ENCODE results near the gene CDHR2.

CDHR2 gene

GRCh38 chr5:176577312-176578176 lies 28.4 kb downstream of the CDHR2 start:
- Histone ChIP-seq H3K36me3 (ENCODE audit: control insufficient read depth in 2 of 2, insufficient read depth in 1 of 2, low read length in 2 of 2) (no peaks in the 10 kb centered on the region), H3K4me3 (ENCODE audit: low read depth, low read length) (no peak overlapping the region), H3K27ac (ENCODE audit: extremely low read depth, low read depth, low read length) (no peak overlapping the region), H3K9me3 (ENCODE audit: control insufficient read depth, insufficient read depth, low read depth, low read length) (no peaks in the 10 kb centered on the region), H3K4me1 (ENCODE audit: control insufficient read depth, insufficient read depth, low read length) (no peaks in the 10 kb centered on the region)
- TF ChIP-seq IKZF3 (tag by site-specific recombination; IDR thresholded peaks at IDR 0.05) (no peak), ZNF16 (tag by site-specific recombination; IDR thresholded peaks at IDR 0.05; ENCODE audit: low read depth) (no peak), ZNF157 (tag by site-specific recombination; IDR thresholded peaks at IDR 0.05) (no peak), GLIS1 (tag by site-specific recombination; IDR thresholded peaks at IDR 0.05) (no peak), ZNF585B (tag by site-specific recombination; IDR thresholded peaks at IDR 0.05) (no peak), ZNF266 (tag by site-specific recombination; IDR thresholded peaks at IDR 0.05; ENCODE audit: low read depth) (no peak), WT1 (tag by site-specific recombination; IDR thresholded peaks at IDR 0.05) (no peak), BCL11A (tag by site-specific recombination; IDR thresholded peaks at IDR 0.05; ENCODE audit: low read depth) (no peak), KLF17 (tag by site-specific recombination; IDR thresholded peaks at IDR 0.05) (no peak), ZNF184 (tag by site-specific recombination; IDR thresholded peaks at IDR 0.05) (no peak), ZBTB20 (tag by site-specific recombination; IDR thresholded peaks at IDR 0.05) (no peak), MEIS1 (CRISPR knock-in tag; IDR thresholded peaks at IDR 0.05; ENCODE audit: borderline replicate concordance) (no peak), SP2 (tag by site-specific recombination; IDR thresholded peaks at IDR 0.05) (no peak), ZNF239 (tag by site-specific recombination; IDR thresholded peaks at IDR 0.05) (no peak), ZBTB49 (tag by site-specific recombination; IDR thresholded peaks at IDR 0.05; ENCODE audit: low read depth) (no peak), KLF10 (tag by site-specific recombination; IDR thresholded peaks at IDR 0.05) (no peak)
- ChIA-PET CTCF (interaction anchor here (0.6 to 1.6 kb wide), 5 partner anchors 39 to 711 kb away, joined by 3 to 6 read pairs (median 4); partner anchors contain the start of gene TSPAN17), POLR2A (interaction anchor here (0.5 kb wide), 1 partner anchor 31 kb away, joined by 5 read pairs; no protein-coding TSS in a partner anchor)

- Histone ChIP-seq H3K4me3 (ENCODE audit: low read depth, low read length) (no peak overlapping the region), H3K27ac (ENCODE audit: extremely low read depth, low read depth, low read length) (no peak overlapping the region), H3K9me3 (ENCODE audit: control insufficient read depth, insufficient read depth, low read depth, low read length) (no peaks in the 10 kb centered on the region), H3K36me3 (ENCODE audit: control insufficient read depth in 2 of 2, insufficient read depth in 1 of 2, low read length in 2 of 2) (no peaks in the 10 kb centered on the region), H3K4me1 (ENCODE audit: control insufficient read depth, insufficient read depth, low read length) (no peaks in the 10 kb centered on the region)
- ChIA-PET POLR2A (no interaction called here), CTCF (interaction anchor here (0.6 to 1.6 kb wide), 13 partner anchors 9 to 710 kb away, joined by 3 to 6 read pairs (median 3); partner anchors contain the start of genes EIF4E1B, SNCB and TSPAN17)
- TF ChIP-seq KLF16 (tag by site-specific recombination; IDR thresholded peaks at IDR 0.05) = 0 out of 2 replicates have a peak, but pooled peaks have one; percentile 26
- peak; percentile 55; the same call in 1 of the 2 replicates for TF ChIP-seq ZNF768 (tag by site-specific recombination; IDR thresholded peaks at IDR 0.05)
- TF ChIP-seq SCRT1 (tag by site-specific recombination; IDR thresholded peaks at IDR 0.05; ENCODE audit: borderline replicate concordance) = peak; percentile 58; the same call in 1 of the 2 replicates
- no peak for TF ChIP-seq ZNF654 (tag by site-specific recombination; IDR thresholded peaks at IDR 0.05; ENCODE audit: low read depth)
- TF ChIP-seq ZEB2 (tag by site-specific recombination; IDR thresholded peaks at IDR 0.05) = no peak
- TF ChIP-seq SCRT2 (tag by site-specific recombination; IDR thresholded peaks at IDR 0.05) = 0 out of 2 replicates have a peak, but pooled peaks have one; percentile 47
Observed at GRCh38 chr5:176578391-176578808, 29.3 kb downstream of the CDHR2 start.
